Endometrial microvascular endothelial cells (primary cell): ENCODE data around the gene ZNF154. TPM values are rescaled to one million over a fixed set of nuclear protein-coding genes. Genes with fewer than 3 reads are reported as not detected.

Experiments used
- in situ Hi-C: cut with HindIII; loops from 2 replicates; pipeline ENCODE4 v1.10.0; 2017; ENCODE audit warnings: low sequenced_read_pairs, low pct_unique_long_range_greater_than_20kb; ENCODE audit errors: inconsistent ontology term
- total RNA-seq: library from RNA; depleted of rRNA; stranded (reverse); fragments of >200 nt; gene quantifications from one replicate; pipeline ENCODE4 v1.2.3, GENCODE V29; 2015; ENCODE audit errors: inconsistent ontology term

ZNF154 gene
- total RNA-seq, 1 donor from 2014 or later = under 0.01 TPM

DNA sequence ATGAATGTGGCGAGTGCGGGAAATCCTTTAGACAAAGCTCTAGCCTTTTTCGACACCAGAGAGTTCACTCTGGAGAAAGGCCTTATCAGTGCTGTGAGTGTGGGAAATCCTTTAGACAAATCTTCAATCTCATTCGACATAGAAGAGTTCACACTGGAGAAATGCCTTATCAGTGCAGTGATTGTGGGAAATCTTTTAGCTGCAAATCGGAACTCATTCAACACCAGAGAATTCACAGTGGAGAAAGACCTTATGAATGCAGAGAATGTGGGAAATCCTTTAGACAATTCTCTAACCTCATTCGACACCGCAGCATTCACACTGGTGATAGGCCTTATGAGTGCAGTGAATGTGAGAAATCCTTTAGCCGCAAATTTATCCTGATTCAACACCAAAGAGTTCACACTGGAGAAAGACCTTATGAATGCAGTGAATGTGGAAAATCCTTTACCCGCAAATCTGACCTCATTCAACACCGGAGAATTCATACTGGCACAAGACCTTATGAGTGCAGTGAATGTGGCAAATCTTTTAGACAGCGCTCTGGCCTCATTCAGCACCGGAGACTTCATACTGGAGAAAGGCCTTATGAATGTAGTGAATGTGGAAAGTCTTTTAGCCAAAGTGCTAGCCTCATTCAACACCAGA is 21.5 kb downstream of the ZNF154 start:
- in situ Hi-C loops = no loop called here

DNA sequence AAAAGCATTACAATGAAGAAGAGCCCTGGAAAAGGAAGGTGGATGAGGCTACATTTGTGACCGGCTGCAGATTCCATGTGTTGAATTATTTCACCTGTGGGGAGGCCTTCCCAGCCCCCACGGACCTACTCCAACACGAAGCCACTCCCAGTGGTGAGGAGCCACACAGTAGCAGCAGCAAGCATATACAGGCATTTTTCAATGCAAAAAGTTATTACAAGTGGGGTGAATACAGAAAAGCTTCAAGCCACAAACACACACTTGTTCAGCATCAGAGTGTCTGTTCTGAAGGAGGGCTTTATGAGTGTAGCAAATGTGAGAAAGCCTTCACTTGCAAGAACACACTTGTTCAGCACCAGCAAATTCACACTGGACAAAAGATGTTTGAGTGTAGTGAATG is 22.3 kb downstream of the ZNF154 start:
- in situ Hi-C loops = no loop called here

DNA sequence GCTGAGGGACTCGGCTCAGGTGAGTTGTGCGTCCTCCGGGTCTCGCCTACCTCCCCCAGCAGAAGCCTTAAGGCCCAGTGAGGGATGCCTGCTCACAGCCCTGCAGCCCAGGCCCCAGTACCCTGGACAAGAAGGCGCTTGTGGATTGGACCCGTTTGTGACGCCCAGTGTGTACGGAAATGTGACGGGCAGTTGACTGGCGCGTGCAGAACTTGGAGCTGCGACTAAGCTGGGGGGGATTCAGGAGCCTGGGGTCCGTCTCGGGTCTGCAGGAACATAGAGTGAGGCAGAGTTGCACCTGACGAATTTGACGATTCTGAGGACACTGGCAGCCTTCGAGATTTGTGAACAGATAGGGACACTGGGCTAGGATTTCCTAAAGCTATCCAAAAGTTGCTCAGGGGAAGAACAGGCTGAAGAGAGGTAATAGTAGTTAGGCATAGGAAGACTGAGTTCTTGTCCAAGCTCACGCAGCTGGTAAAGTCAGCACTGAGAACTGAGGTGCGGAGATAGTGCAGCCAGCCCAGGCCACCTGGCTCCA is 26.7 kb downstream of the ZNF154 start:
- in situ Hi-C loops = no loop called here

DNA sequence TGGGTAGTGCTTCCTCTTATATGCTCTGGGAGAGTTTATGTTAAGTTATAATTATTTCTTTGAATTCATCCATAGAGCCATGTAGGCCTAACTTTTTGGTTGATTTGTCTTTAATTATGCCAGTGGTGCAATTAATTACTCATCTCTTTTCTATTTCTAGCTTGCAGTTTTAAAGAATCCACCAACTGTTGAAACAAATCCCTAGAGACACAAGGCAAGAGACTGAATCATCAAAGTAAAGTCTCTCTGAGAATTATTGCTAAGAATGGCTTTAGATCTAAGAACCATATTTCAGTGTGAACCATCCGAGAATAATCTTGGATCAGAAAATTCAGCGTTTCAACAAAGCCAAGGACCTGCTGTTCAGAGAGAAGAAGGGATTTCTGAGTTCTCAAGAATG is 33.1 kb downstream of the ZNF154 start:
- in situ Hi-C loops = no loop called here

DNA sequence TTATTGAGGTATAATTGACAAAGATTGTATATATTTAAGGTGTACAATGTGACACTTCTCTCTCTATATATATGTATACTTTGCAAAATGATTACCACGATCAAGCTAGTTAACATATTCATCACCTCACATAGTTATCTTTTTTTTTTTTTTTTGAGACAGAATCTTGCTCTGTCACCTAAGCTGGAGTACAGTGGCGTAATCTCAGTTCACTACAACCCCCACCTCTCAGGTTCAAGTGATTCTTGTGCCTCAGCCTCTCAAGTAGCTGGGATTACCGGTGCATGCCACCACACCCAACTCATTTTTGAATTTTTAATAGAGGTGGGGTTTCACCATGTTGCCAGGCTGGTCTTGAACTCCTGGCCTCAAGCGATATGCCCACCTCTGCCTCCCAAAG is 36.5 kb downstream of the ZNF154 start:
- in situ Hi-C loops = no loop called here

DNA sequence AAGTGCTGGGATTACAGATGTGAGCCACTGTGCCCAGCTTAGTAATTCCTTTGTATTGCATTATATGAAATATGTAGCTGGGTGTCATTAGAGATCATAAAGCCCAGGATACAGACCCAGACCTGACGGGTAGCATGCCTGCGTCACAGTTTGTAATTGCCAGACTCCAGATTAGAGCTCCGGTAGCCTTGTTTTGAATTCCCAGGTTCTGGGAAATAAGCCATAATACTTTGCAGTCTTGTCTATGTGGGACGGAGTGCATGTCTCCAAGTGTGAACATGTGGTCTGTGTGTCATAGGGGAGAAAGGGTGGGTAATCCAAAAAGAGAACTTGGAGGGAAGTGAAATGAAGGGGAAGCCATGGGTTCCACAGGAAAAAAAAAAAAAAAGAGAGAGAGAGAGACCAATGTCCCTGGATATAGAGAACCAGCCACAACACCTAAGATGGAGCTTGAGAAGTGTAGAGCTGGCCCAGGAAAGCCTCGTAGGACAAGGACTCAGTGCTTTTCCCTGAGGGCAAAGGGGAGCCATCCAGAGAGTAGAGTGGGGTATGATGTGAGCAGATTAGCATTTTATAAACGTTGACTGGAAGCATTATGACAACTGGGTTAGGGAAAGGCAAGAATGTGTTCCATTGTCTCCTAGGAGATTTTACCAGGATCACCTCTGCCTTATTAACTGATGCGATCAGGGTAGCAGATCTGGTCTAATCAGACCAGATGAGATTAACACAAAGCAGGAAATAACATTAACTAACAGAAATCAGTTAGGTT is 37.7 kb downstream of the ZNF154 start:
- in situ Hi-C loops = no loop called here

DNA sequence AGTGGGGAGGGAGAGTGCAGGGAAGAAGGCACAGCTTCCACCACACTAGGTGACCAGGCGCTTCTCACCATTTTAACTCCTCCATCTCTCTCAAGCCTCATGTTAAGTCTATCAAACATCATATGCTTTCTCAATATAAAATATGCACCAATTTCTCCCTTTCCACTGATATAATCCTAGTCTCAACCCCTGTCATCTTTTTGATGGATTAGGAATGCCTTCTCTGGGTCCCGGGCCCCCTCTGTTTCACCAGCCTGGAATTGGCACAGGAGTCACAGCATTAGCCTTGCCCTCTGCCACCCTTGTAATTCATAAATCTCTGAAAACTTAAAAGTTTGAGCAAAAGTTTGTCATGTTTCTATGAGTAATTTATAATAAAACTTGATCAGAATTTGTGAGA is 40.4 kb downstream of the ZNF154 start, which contains the start of gene ZSCAN4:
TSS of gene ZSCAN4 (plus strand) at position 301 of the 400 bp plus-strand sequence. CDS start 7,211 bp downstream, outside the sequence.
- in situ Hi-C loops = no loop called here

DNA sequence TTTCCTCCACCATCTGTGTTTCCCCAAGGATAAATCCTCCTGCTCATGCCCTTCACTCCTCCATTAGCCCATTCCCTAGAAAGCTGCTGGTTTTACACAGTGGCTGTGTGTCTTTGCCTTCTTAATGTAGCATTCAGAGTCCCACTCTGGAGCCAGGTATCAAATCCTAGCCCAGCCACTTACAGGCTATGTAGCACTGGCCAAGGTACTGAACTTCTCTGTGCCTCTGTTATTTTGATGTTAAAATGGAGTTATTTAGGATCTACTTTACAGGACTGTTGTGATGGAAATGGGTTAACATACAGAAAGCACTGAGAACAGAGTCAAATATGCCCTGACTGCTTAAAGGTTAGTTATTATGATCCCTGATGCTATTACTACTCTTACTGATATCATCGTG is 41.8 kb downstream of the ZNF154 start:
- in situ Hi-C loops = no loop called here

DNA sequence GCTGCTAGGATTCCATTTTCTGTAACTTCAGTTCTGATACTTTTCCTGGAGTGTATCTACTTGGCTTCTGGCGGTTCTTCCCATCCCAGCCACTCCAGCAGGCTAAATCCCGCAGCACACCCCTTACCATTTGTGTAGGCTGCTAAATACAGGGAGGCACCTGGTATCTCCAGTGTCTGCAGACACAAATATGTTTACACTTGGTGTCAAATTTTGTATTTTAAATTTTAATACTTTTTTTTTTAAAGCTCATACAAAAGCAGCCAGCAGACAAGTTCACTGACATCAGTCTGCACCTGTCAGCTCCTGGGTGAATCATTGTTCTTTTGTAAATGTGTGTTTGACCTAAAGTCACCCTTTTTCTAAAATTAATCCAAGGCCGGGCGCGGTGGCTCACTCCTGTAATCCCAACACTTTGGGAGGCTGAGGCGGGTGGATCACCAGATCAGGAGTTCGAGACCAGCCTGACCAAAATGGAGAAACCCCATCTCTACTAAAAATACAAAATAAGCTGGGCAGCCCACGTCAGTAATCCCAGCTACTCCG is 43.7 kb downstream of the ZNF154 start:
- in situ Hi-C loops = no loop called here

DNA sequence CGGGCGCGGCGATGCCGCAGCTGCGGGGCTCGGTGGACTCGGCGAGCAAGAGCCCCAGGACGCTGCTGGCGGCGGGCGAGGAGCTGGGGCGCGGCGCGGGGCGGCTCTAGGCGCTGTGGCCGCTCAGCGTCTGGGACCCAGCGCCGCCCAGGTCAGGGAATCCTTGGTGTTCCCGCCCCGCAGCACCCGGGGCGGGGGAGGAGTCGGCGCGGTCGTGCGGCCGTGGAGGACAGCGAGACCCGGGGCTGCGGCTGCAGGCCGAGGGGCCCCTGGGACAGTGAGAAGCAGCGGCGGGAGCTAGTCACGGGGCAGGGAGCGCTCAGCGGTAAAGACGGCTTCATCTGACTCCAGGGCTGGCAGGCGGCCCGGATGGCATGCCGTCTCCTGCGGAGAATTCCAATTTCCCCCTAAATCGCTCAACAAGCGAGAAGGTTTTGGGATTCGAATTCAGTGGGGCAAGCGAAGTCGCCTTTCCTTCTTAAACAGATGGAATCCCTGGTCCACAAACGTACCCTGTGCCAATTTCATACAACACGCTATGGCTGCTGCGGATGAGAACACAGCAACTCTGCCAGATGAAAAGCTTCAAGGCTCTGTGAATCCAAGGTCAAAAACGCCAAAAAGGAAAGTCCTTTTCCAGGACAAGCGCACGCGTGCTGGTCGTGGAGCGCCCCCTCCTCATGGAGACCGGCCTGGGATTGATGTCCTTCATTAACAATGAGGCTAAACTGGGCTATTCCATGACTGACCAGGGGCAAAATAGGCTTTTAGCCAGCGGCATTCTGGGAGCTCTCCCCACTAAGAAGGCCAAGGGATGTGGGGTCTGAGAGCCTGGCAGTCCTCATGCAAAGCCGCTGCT is 44.5 kb downstream of the ZNF154 start:
- in situ Hi-C loops = no loop called here

DNA sequence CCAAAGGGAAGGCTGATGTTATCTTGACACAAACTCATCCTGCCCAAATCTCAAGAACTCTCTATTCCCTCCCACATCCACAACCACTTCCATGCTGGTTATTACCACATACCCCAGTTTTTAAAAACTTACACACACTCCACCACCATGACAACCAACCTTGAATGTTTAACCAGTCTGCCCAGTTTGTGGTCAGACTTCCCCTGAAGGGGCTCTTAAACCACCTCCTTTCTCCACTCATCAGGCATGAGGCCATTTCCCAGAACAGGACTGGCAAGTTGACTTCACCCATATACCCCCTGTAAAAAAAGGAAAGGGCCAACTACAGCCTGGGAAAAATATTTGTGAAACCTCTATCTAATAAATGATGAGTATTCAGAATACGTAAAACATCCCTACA is 52.7 kb downstream of the ZNF154 start:
- in situ Hi-C loops = no loop called here

DNA sequence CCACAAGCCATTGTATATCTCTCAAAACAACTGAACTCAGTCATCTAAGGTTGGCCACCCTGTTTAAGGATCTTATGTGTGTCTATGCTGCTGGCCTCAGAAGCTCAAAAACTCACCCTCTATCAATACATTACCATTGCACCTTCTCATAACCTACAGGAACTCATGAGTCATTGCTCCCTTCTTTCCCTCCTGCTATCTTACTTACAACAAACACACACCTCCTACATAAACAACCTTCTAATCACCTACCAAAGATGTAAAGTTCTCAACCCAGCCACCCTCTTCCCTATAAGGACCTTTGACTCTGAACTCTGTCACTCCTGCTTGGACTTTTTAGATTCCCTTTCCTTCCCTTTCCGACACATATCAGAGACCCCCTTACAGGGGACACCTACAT is 53.6 kb downstream of the ZNF154 start:
- in situ Hi-C loops = no loop called here

DNA sequence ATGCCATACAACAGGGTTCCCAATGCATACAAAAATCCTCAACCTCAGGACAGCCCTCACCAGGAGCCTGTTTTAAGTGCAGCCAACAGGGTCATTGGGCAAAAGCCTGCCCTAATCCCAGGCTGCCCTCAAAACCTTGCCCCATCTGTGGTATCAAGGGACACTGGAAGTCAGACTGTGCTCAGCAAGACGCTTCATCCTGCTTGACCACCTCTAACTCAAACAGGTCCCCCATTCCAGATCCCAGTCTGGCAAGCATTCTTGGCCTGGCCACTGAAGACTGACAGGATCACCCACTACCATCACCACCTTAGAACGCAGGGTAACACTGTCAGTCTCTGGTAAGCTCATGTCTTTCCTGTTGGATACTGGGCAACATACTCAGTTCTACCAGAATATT is 55.3 kb downstream of the ZNF154 start:
- in situ Hi-C loops = no loop called here

DNA sequence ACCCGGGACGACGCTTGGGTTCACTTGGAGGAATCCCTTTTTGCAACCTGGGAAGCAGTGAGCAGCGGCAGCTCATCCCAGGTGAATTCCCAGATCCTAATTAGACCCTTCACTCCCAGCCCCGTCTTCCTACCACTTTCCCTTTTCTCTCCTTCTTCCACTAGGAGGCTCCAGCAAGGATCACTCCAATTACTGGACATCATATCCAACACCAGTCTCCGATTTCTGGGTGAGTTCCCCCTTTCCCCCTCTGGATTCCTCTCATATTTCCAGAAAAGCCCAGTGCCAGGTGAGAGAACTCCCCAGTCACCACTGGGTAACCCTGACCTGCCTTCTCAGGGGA is 57.4 kb downstream of the ZNF154 start:
- in situ Hi-C loops = no loop called here

DNA sequence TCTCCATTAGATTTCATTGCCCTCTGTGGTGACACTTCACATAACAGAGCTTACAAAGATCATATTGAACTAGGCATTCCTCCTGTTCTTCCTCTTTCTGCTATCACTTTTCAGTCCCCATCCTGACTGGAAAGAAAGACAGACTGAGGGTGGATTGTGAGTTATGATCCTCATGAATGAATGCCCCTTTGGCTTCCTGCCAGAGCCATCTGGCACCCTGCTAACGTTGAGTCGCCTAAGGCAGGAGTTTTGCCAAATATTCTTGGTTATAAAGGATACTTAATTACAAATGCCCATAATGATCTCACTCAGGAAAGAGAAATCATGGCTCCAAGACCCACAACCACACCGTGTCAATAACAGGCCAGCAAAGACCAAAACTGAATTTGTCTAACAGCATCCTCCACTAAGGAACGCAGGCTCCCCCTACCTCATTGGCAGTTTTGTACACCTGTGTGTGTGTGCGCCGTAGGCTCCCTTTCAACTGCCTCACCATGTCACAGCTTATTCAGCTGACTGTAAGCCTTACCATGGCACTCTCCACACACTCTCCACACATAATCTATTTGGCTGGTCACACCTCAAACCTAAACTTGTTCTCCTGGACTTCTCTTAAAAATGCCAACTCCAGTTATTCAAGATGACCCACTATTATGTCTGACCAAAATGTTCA is 60.5 kb downstream of the ZNF154 start:
- in situ Hi-C loops = no loop called here
